Trophoblast cell (in vitro differentiated cells and primary cell): Measurements from ENCODE around the gene EPHA4.

Experiments
- DNase-seq, 2 donors: peaks; one replicate each; pipeline ENCODE4 v3.0.0-alpha.2; 2016
- H2AFZ ChIP-seq: 2 replicates; pipeline ENCODE4 v1.6.1; 2013; ENCODE audit warnings: low read length, moderate library complexity, mild to moderate bottlenecking; ENCODE audit not compliant: insufficient read depth, poor library complexity
- H2AK5ac ChIP-seq: 2 replicates; pipeline ENCODE4 v1.6.1; 2013; ENCODE audit warnings: mild to moderate bottlenecking, low read length
- H2BK120ac ChIP-seq: 2 replicates; pipeline ENCODE4 v1.6.1; 2013; ENCODE audit warnings: low read length, mild to moderate bottlenecking, moderate library complexity; ENCODE audit not compliant: insufficient read depth, poor library complexity
- H2BK12ac ChIP-seq: 2 replicates; pipeline ENCODE4 v1.6.1; 2013; ENCODE audit warnings: mild to moderate bottlenecking, low read length, moderate library complexity
- H2BK5ac ChIP-seq: 2 replicates; pipeline ENCODE4 v1.6.1; 2013; ENCODE audit warnings: low read length, low read depth, moderate library complexity, mild to moderate bottlenecking; ENCODE audit not compliant: poor library complexity
- H3K14ac ChIP-seq: 2 replicates; pipeline ENCODE4 v1.6.1; 2013; ENCODE audit warnings: mild to moderate bottlenecking, low read length
- H3K18ac ChIP-seq: 2 replicates; pipeline ENCODE4 v1.6.1; 2013; ENCODE audit warnings: mild to moderate bottlenecking, low read length
- H3K23ac ChIP-seq: 2 replicates; pipeline ENCODE4 v1.6.1; 2013; ENCODE audit warnings: low read length
- H3K27ac ChIP-seq: 2 replicates; pipeline ENCODE4 v1.5.1; 2013; ENCODE audit warnings: low read depth, mild to moderate bottlenecking, inconsistent platforms, low read length, moderate library complexity
- H3K27me3 ChIP-seq: 2 replicates; pipeline ENCODE4 v1.6.1; 2013; ENCODE audit warnings: inconsistent platforms, mild to moderate bottlenecking, low read length, moderate library complexity; ENCODE audit not compliant: insufficient read depth
- H3K36me3 ChIP-seq, 2 experiments: 1 replicate in 1 of 2; 2 replicates in 1 of 2; pipeline ENCODE4 v1.6.1; 2013; ENCODE audit warnings: low read length in 2 of 2, mild to moderate bottlenecking in 2 of 2, moderate library complexity in 1 of 2; ENCODE audit not compliant: insufficient read depth in 2 of 2, control insufficient read depth in 1 of 2
- H3K4ac ChIP-seq: 2 replicates; pipeline ENCODE4 v1.6.1; 2013; ENCODE audit warnings: low read depth, mild to moderate bottlenecking, low read length, moderate library complexity
- H3K4me1 ChIP-seq, 2 experiments: 1 replicate in 1 of 2; 2 replicates in 1 of 2; pipeline ENCODE4 v1.6.1; 2013; ENCODE audit warnings: low read length in 2 of 2, mild to moderate bottlenecking in 2 of 2, moderate library complexity in 1 of 2; ENCODE audit not compliant: insufficient read depth in 2 of 2, control insufficient read depth in 1 of 2
- H3K4me2 ChIP-seq: 2 replicates; pipeline ENCODE4 v1.6.1; 2013; ENCODE audit warnings: inconsistent platforms, mild to moderate bottlenecking, low read length, moderate library complexity
- H3K4me3 ChIP-seq: 2 replicates; pipeline ENCODE4 v1.5.1; 2013; ENCODE audit warnings: mild to moderate bottlenecking, low read depth, low read length, inconsistent platforms
- H3K79me1 ChIP-seq: one replicate; pipeline ENCODE4 v1.6.1; 2013; ENCODE audit warnings: low read length
- H3K79me2 ChIP-seq: 2 replicates; pipeline ENCODE4 v1.6.1; 2013; ENCODE audit warnings: low read length, mild to moderate bottlenecking; ENCODE audit not compliant: control insufficient read depth, insufficient read depth, poor library complexity
- H3K9ac ChIP-seq: 2 replicates; pipeline ENCODE4 v1.6.1; 2013; ENCODE audit warnings: mild to moderate bottlenecking, low read length
- H3K9me3 ChIP-seq: 2 replicates; pipeline ENCODE4 v1.6.1; 2013; ENCODE audit warnings: low read depth, mild to moderate bottlenecking, control low read depth, inconsistent platforms, low read length; ENCODE audit not compliant: insufficient read depth
- H4K12ac ChIP-seq: 2 replicates; pipeline ENCODE4 v1.6.1; 2013; ENCODE audit warnings: low read depth, mild to moderate bottlenecking, low read length, moderate library complexity
- H4K8ac ChIP-seq: 2 replicates; pipeline ENCODE4 v1.6.1; 2013; ENCODE audit warnings: low read depth, mild to moderate bottlenecking, low read length, moderate library complexity
- H4K91ac ChIP-seq: one replicate; pipeline ENCODE4 v1.6.1; 2013; ENCODE audit warnings: low read depth, mild to moderate bottlenecking, low read length, moderate library complexity
- WGBS: extraction: QIAGEN DNeasy Blood & Tissue Kit; methylation state at CpG from one replicate; pipeline ENCODE4 v1.1.7; 2013; ENCODE audit warnings: missing lambda C conversion rate; ENCODE audit not compliant: insufficient read length, insufficient coverage; ENCODE audit errors: extremely low coverage; 5-methylcytosine and 5-hydroxymethylcytosine counted together

Gene EPHA4

GRCh38 chr2:221612800-221613199 is 40.7 kb upstream of the EPHA4 start:
- Histone ChIP-seq H4K91ac (no peak overlapping the region), H3K4me3 (no peak overlapping the region), H3K4me2 (no peak overlapping the region), H4K8ac (no peak overlapping the region), H3K23ac (no peak overlapping the region), H2BK5ac (no peak overlapping the region), H3K27ac (no peak overlapping the region), H3K4ac (no peak overlapping the region), H3K9ac (no peak overlapping the region), H2BK120ac (no peak overlapping the region), H3K14ac (no peak overlapping the region), H3K79me2 (no peaks in the 10 kb centered on the region), H2BK12ac (no peak overlapping the region), H3K18ac (no peak overlapping the region), H2AK5ac (no peak overlapping the region), H2AFZ (no peak overlapping the region), H3K27me3 (no peaks in the 10 kb centered on the region), H3K9me3 (no peaks in the 10 kb centered on the region), H3K79me1 (no peaks in the 10 kb centered on the region), H3K36me3 (no peaks in the 10 kb centered on the region), H3K4me1 (no peaks in the 10 kb centered on the region), H4K12ac (no peak overlapping the region)
- WGBS = 100% methylated on average over 1 of the region's 6 CpGs
- DNase-seq = no peak

- Histone ChIP-seq H2BK12ac (no peak overlapping the region), H3K27me3 (no peaks in the 10 kb centered on the region), H3K79me1 (no peaks in the 10 kb centered on the region), H3K18ac (no peak overlapping the region), H4K12ac (no peak overlapping the region), H3K9me3 (no peaks in the 10 kb centered on the region), H3K9ac (no peak overlapping the region), H3K23ac (no peak overlapping the region), H2AK5ac (no peak overlapping the region), H2AFZ (no peak overlapping the region), H3K27ac (no peak overlapping the region), H3K79me2 (no peaks in the 10 kb centered on the region), H3K14ac (no peak overlapping the region), H3K4me2 (no peak overlapping the region), H2BK120ac (no peak overlapping the region), H2BK5ac (no peak overlapping the region), H3K4ac (no peak overlapping the region), H3K36me3 (no peaks in the 10 kb centered on the region), H4K8ac (no peak overlapping the region), H3K4me1 (no peaks in the 10 kb centered on the region), H3K4me3 (no peak overlapping the region), H4K91ac (no peak overlapping the region)
- no CpG with 5 or more reads among the region's 4 CpGs for WGBS
- DNase-seq = no peak
These were observed 40.1 kb upstream of the EPHA4 start for GRCh38 chr2:221612161-221612560.

- Histone ChIP-seq H3K4me1 (no peaks in the 10 kb centered on the region), H3K27me3 (no peaks in the 10 kb centered on the region), H2BK120ac (no peak overlapping the region), H3K36me3 (no peaks in the 10 kb centered on the region), H3K9me3 (no peaks in the 10 kb centered on the region), H3K79me2 (no peaks in the 10 kb centered on the region), H4K91ac (no peak overlapping the region), H3K14ac (no peak overlapping the region), H3K18ac (no peak overlapping the region), H3K23ac (no peak overlapping the region), H4K8ac (no peak overlapping the region), H3K27ac (no peak overlapping the region), H2BK12ac (no peak overlapping the region), H3K79me1 (no peaks in the 10 kb centered on the region), H4K12ac (no peak overlapping the region), H3K4me3 (no peak overlapping the region), H3K9ac (no peak overlapping the region), H3K4me2 (no peak overlapping the region), H3K4ac (no peak overlapping the region), H2AK5ac (no peak overlapping the region), H2AFZ (no peak overlapping the region), H2BK5ac (no peak overlapping the region)
- no peak for DNase-seq
- WGBS = no CpG with 5 or more reads among the region's 8 CpGs
These were observed 38.6 kb upstream of the EPHA4 start for GRCh38 chr2:221610675-221611074.

DNA sequence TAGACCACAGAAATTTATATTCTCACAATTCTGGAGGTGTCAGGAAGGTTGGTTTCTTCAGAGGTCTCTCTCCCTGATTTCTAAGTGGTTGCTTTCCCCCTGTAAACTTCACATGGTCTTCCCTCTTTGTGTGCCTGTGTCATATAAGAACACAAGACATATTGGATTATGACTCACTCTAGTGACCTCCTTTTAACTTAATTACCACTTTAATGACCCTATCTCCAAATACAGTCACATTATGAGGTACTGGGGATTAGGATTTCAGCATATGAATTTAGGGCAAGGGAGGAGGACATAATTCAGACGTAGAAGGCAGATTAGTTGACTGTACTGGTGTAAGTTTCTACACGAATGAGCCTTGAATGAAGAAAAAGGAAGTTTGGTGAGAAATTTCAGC is 38.2 kb upstream of the EPHA4 start:
- no peaks in the 10 kb centered on the region for H3K27me3 ChIP-seq
- H3K14ac ChIP-seq = no peak overlapping the region
- no peaks in the 10 kb centered on the region for H3K36me3 ChIP-seq
- DNase-seq = no peak
- H4K12ac ChIP-seq = no peak overlapping the region
- no CpG with 5 or more reads among the region's 2 CpGs for WGBS
- H2AFZ ChIP-seq = no peak overlapping the region
- no peak overlapping the region for H3K18ac ChIP-seq
- no peak overlapping the region for H3K4ac ChIP-seq
- no peaks in the 10 kb centered on the region for H3K79me1 ChIP-seq
- H4K8ac ChIP-seq = no peak overlapping the region
- no peak overlapping the region for H3K27ac ChIP-seq
- H3K23ac ChIP-seq = no peak overlapping the region
- no peak overlapping the region for H2BK12ac ChIP-seq
- no peak overlapping the region for H2AK5ac ChIP-seq
- no peak overlapping the region for H2BK5ac ChIP-seq
- H4K91ac ChIP-seq = no peak overlapping the region
- H3K9me3 ChIP-seq = no peaks in the 10 kb centered on the region
- no peak overlapping the region for H3K4me2 ChIP-seq
- no peaks in the 10 kb centered on the region for H3K4me1 ChIP-seq
- no peak overlapping the region for H3K4me3 ChIP-seq
- no peak overlapping the region for H3K9ac ChIP-seq
- no peaks in the 10 kb centered on the region for H3K79me2 ChIP-seq
- no peak overlapping the region for H2BK120ac ChIP-seq
